SK-N-SH (cell line): ENCODE measurements around the gene NDUFV2. TPM values are rescaled to one million over a fixed set of nuclear protein-coding genes. Genes with fewer than 3 reads are reported as not detected.
"Not testable (repeated sequence)": the region's sequence is repeated elsewhere in the genome, so short reads cannot be mapped to it uniquely, and the experiment has no call there.

Experiments
- CTCF ChIA-PET: fragments of 300-600, 350-600 bp; formaldehyde crosslinking; extraction: SDS; loops from one replicate; lab custom pipeline; 2021; lab: Yijun Ruan, JAX
- POLR2A ChIA-PET: fragments of 350-600 bp; sonication (Branson Sonifier 250); formaldehyde crosslinking; extraction: SDS; loops from one replicate; lab custom pipeline; 2020; ENCODE audit warnings: antibody characterized with exemption, inconsistent platforms; lab: Yijun Ruan, JAX
- DNase-seq: peaks from one replicate; pipeline ENCODE4 v3.0.0; 2012
- H2AFZ ChIP-seq: fragments of 200-600 bp; sonication (generic); 2 replicates; pipeline ENCODE4 v1.8.1; 2016; ENCODE audit warnings: antibody characterized with exemption, mild to moderate bottlenecking, low read depth
- H3F3A ChIP-seq: fragments of 200-600 bp; sonication (generic); replicated peaks from 2 replicates; pipeline ENCODE3; 2016; ENCODE audit warnings: antibody characterized with exemption, mild to moderate bottlenecking; ENCODE audit not compliant: insufficient read depth
- H3K27ac ChIP-seq, 2 experiments: fragments of 200-500 bp in 1 of 2; fragments of 200-600 bp in 1 of 2; sonication (Bioruptor generic) in 1 of 2; sonication (generic), shearing (Covaris generic) in 1 of 2; 2 replicates each; pipeline versions ENCODE4 v1.5.1 to v1.6.1; 2014 to 2016; ENCODE audit warnings: low read depth in 2 of 2, inconsistent platforms in 1 of 2, low read length in 1 of 2, mild to moderate bottlenecking in 1 of 2, mixed read lengths in 1 of 2
- H3K27me3 ChIP-seq: fragments of 200-600 bp; sonication (generic), shearing (Covaris generic); 2 replicates; pipeline ENCODE4 v1.6.1; 2016; ENCODE audit warnings: mixed run types; ENCODE audit not compliant: insufficient read depth
- H3K36me3 ChIP-seq, 2 experiments: fragments of 200-500 bp in 1 of 2; fragments of 200-600 bp in 1 of 2; sonication (Bioruptor generic) in 1 of 2; sonication (generic) in 1 of 2; replicated peaks in 1 of 2; 2 replicates each; pipeline versions ENCODE3 to v1.5.1; 2014 to 2016; ENCODE audit warnings: low read length in 1 of 2, mild to moderate bottlenecking in 1 of 2; ENCODE audit not compliant: insufficient read depth in 2 of 2, control insufficient read depth in 1 of 2
- H3K4me1 ChIP-seq, 2 experiments: fragments of 200-500 bp in 1 of 2; fragments of 200-600 bp in 1 of 2; sonication (Bioruptor generic) in 1 of 2; sonication (generic), shearing (Covaris generic) in 1 of 2; 2 replicates each; pipeline versions ENCODE4 v1.5.1 to v1.6.1; 2014 to 2016; ENCODE audit warnings: low read depth in 1 of 2, low read length in 1 of 2, mixed run types in 1 of 2; ENCODE audit not compliant: insufficient read depth in 2 of 2, control insufficient read depth in 1 of 2
- H3K4me2 ChIP-seq: fragments of 200-600 bp; sonication (generic), shearing (Covaris generic); 2 replicates; pipeline ENCODE4 v1.6.1; 2017; ENCODE audit warnings: mixed run types
- H3K4me3 ChIP-seq, 2 experiments: fragments of 200-500 bp in 1 of 2; fragments of 200-600 bp in 1 of 2; sonication (Bioruptor generic) in 1 of 2; sonication (generic), shearing (Covaris generic) in 1 of 2; 2 replicates each; pipeline versions ENCODE4 v1.5.1 to v1.8.1; 2014 to 2016; ENCODE audit warnings: low read depth in 2 of 2, inconsistent platforms in 1 of 2, low read length in 1 of 2, mild to moderate bottlenecking in 1 of 2, mixed read lengths in 1 of 2, moderate library complexity in 1 of 2
- H3K79me2 ChIP-seq: fragments of 200-600 bp; sonication (generic); 2 replicates; pipeline ENCODE4 v1.8.1; 2017; ENCODE audit warnings: mild to moderate bottlenecking; ENCODE audit not compliant: insufficient read depth
- H3K9ac ChIP-seq: fragments of 200-600 bp; sonication (generic); 2 replicates; pipeline ENCODE4 v1.6.1; 2017; ENCODE audit warnings: mixed run types
- H3K9me2 ChIP-seq: fragments of 200-600 bp; sonication (generic); 2 replicates; pipeline ENCODE4 v1.6.1; 2017; ENCODE audit warnings: mixed run types
- H3K9me3 ChIP-seq: fragments of 200-600 bp; sonication (generic); 2 replicates; pipeline ENCODE4 v1.6.1; 2017; ENCODE audit warnings: mixed run types, mild to moderate bottlenecking, moderate library complexity
- H4K20me1 ChIP-seq: fragments of 200-600 bp; sonication (generic); 2 replicates; pipeline ENCODE4 v1.6.1; 2017; ENCODE audit warnings: mild to moderate bottlenecking, mixed run types; ENCODE audit not compliant: insufficient read depth
- FOXJ3 ChIP-seq: sonication (generic); formaldehyde crosslinking; IDR thresholded peaks from 2 replicates; pipeline ENCODE4 v1.5.1; 2020; ENCODE audit warnings: mild to moderate bottlenecking, missing genetic modification reagents
- JUND ChIP-seq: IDR thresholded peaks from 2 replicates; pipeline ENCODE4 v1.4.0; 2012
- NRF1 ChIP-seq: IDR thresholded peaks from 2 replicates; pipeline ENCODE4 v1.6.1; 2012; ENCODE audit warnings: low read depth, mild to moderate bottlenecking, low read length
- POLR2AphosphoS5 ChIP-seq: IDR thresholded peaks from 2 replicates; pipeline ENCODE4 v1.6.1; 2012; ENCODE audit warnings: low read depth, low read length
- RCOR1 ChIP-seq: fragments of 150-350 bp; IDR thresholded peaks from 2 replicates; pipeline ENCODE4 v1.6.1; 2017; ENCODE audit warnings: antibody characterized with exemption, low read length
- RXRA ChIP-seq: IDR thresholded peaks from 2 replicates; pipeline ENCODE4 v1.4.0; 2012; ENCODE audit warnings: low read depth, mild to moderate bottlenecking, borderline replicate concordance
- SIN3A ChIP-seq: IDR thresholded peaks from 2 replicates; pipeline ENCODE4 v1.6.1; 2012; ENCODE audit warnings: low read depth, mild to moderate bottlenecking, low read length, moderate library complexity, borderline replicate concordance
- SMC3 ChIP-seq: IDR thresholded peaks from 2 replicates; pipeline ENCODE4 v1.6.1; 2012; ENCODE audit warnings: low read depth, low read length, improper control_type of control experiment
- TCF12 ChIP-seq: IDR thresholded peaks from 2 replicates; pipeline ENCODE4 v1.4.0; 2012
- WGBS: methylation state at CpG from one replicate; pipeline ENCODE4 v1.1.6; 2017; ENCODE audit warnings: low lambda C conversion rate; 5-methylcytosine and 5-hydroxymethylcytosine counted together
- polyA plus RNA-seq, 3 experiments: library from polyadenylated mRNA; depleted of rRNA; stranded (reverse); fragments of >200 nt; gene quantifications; 2 replicates each; pipeline ENCODE4 v1.2.3, GENCODE V29; 2012
- TF ChIP-seq, protein P1 (sequence below): fragments of 150-350 bp; IDR thresholded peaks from 2 replicates; pipeline ENCODE4 v1.6.1; 2016; ENCODE audit warnings: mild to moderate bottlenecking, low read depth, low read length

The NDUFV2 gene
- polyA plus RNA-seq, 1 of the 3 experiments (the other 2 are of a cell fraction), result 101 TPM

DNA sequence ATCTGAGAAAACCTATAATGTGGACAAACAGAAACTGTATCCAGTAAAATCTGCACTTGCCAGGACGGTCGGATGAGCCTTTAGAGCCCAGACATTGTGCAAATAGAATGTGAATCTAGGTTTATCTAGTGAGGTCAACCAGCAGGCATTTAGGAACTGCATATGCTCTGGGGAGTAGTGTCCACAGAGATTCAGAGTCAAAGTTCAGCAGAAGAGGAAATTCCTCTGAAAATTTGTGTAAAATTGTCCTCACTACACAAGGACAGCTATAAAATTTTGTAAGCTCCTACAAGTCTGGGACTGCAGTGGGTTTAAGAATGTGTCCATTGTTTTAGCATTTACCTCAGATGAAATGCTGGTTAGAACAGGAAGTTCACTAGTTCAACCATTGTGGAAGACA lies 9.8 kb upstream of the NDUFV2 start:
- Histone ChIP-seq H3K27ac (no peak overlapping the region), H3K4me1 (peaks cover 0 to 18% of the 10 kb centered on the region in 2 experiments; a peak in 1 of 4 replicates), H4K20me1 (no peaks in the 10 kb centered on the region), H2AFZ (no peak overlapping the region), H3K79me2 (no peaks in the 10 kb centered on the region), H3F3A (peaks cover 14% of the 10 kb centered on the region), H3K4me3 (no peak overlapping the region), H3K9ac (no peak overlapping the region), H3K36me3 (no peaks in the 10 kb centered on the region), H3K9me3 (no peaks in the 10 kb centered on the region), H3K4me2 (no peak overlapping the region), H3K27me3 (no peaks in the 10 kb centered on the region), H3K9me2 (no peaks in the 10 kb centered on the region)
- 83% methylated on average over 2 of the region's 2 CpGs for WGBS
- TF ChIP-seq JUND (no peak), SIN3A (no peak), POLR2AphosphoS5 (no peak), TCF12 (no peak), FOXJ3 (CRISPR knock-in tag) (no peak), RXRA (no peak), NRF1 (no peak), SMC3 (no peak), RCOR1 (no peak)
- TF ChIP-seq, protein P1, sequence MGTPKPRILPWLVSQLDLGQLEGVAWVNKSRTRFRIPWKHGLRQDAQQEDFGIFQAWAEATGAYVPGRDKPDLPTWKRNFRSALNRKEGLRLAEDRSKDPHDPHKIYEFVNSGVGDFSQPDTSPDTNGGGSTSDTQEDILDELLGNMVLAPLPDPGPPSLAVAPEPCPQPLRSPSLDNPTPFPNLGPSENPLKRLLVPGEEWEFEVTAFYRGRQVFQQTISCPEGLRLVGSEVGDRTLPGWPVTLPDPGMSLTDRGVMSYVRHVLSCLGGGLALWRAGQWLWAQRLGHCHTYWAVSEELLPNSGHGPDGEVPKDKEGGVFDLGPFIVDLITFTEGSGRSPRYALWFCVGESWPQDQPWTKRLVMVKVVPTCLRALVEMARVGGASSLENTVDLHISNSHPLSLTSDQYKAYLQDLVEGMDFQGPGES, result no peak
- DNase-seq, result no peak
- ChIA-PET POLR2A (no interaction called here), CTCF (interaction anchor here (2.5 kb wide), 1 partner anchor 19 kb away, joined by 6 read pairs; no protein-coding TSS in a partner anchor)

DNA sequence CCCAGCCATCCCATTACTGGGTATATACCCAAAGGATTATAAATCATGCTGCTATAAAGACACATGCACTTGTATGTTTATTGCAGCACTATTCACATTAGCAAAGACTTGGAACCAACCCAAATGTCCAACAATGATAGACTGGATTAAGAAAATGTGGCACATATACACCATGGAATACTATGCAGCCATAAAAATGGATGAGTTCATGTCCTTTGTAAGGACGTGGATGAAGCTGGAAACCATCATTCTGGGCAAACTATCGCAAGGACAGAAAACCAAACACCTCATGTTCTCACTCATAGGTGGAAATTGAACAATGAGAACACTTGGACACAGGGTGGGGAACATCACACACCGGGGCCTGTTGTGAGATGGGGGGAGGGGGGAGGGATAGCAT lies 9.4 kb upstream of the NDUFV2 start:
- H3K79me2 ChIP-seq, H3K27me3 ChIP-seq, DNase-seq, H3K4me2 ChIP-seq, H4K20me1 ChIP-seq, H3K4me3 ChIP-seq, H3K27ac ChIP-seq, H3K36me3 ChIP-seq, POLR2A ChIA-PET, H3K9ac ChIP-seq, H3K9me3 ChIP-seq, H2AFZ ChIP-seq, H3K9me2 ChIP-seq: not testable (repeated sequence)
- 53% methylated on average over 3 of the region's 3 CpGs for WGBS
- H3K4me1 ChIP-seq, result peaks cover 0 to 18% of the 10 kb centered on the region in 2 experiments; a peak in 1 of 4 replicates
- peaks cover 14% of the 10 kb centered on the region for H3F3A ChIP-seq
- CTCF ChIA-PET, result interaction anchor here (2.5 kb wide), 1 partner anchor 19 kb away, joined by 6 read pairs; no protein-coding TSS in a partner anchor
